ENCODE results near the gene DGKZ.
"Not testable (repeated sequence)": the region's sequence is repeated elsewhere in the genome, so short reads cannot be mapped to it uniquely, and the experiment has no call there.

DGKZ gene, protein sequence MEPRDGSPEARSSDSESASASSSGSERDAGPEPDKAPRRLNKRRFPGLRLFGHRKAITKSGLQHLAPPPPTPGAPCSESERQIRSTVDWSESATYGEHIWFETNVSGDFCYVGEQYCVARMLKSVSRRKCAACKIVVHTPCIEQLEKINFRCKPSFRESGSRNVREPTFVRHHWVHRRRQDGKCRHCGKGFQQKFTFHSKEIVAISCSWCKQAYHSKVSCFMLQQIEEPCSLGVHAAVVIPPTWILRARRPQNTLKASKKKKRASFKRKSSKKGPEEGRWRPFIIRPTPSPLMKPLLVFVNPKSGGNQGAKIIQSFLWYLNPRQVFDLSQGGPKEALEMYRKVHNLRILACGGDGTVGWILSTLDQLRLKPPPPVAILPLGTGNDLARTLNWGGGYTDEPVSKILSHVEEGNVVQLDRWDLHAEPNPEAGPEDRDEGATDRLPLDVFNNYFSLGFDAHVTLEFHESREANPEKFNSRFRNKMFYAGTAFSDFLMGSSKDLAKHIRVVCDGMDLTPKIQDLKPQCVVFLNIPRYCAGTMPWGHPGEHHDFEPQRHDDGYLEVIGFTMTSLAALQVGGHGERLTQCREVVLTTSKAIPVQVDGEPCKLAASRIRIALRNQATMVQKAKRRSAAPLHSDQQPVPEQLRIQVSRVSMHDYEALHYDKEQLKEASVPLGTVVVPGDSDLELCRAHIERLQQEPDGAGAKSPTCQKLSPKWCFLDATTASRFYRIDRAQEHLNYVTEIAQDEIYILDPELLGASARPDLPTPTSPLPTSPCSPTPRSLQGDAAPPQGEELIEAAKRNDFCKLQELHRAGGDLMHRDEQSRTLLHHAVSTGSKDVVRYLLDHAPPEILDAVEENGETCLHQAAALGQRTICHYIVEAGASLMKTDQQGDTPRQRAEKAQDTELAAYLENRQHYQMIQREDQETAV

DNA sequence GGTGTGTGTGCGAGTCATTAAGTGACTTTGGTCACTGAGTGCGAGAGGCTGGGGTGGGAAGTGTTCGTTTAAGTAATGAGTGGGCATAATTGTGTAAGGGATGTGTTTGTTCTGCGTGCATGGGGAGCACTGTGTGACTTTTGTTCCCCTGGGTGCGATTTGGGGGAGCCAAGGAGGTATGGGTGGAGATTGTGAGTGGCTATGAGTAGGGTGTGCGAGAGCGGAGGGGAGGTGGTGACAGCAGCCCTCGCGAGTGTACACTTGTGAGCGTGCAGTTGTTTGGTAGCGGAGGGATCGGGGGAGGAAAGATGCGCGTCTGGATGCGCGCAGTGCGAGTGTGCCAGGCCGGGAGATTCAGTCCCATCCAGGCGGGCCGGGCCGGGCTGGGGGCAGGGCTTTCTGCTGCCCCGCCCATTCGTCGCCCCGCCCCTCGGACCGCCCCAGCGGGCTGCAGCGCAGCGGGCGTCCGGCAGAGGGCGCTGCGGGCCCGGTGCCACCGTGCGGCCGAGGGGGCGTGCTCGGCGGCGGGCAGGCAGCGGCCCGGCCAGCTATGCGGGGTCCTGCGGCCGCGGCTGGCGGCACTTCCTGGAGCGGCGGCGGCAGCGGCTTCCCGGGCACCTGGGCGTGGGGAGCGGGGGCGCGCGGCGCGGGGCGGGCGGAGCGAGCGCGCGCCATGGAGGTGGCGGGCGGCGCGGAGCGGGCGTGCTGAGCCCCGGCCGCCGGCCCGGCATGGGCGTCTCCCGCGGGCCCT, at the start of gene DGKZ:
Gene DGKZ (plus strand): TSS at position 578 of the 751 bp plus-strand sequence. CDS start 197 bp downstream, outside the sequence.
- DNase-seq (ENCODE audit: low read depth) = peak; percentile 79

DNA sequence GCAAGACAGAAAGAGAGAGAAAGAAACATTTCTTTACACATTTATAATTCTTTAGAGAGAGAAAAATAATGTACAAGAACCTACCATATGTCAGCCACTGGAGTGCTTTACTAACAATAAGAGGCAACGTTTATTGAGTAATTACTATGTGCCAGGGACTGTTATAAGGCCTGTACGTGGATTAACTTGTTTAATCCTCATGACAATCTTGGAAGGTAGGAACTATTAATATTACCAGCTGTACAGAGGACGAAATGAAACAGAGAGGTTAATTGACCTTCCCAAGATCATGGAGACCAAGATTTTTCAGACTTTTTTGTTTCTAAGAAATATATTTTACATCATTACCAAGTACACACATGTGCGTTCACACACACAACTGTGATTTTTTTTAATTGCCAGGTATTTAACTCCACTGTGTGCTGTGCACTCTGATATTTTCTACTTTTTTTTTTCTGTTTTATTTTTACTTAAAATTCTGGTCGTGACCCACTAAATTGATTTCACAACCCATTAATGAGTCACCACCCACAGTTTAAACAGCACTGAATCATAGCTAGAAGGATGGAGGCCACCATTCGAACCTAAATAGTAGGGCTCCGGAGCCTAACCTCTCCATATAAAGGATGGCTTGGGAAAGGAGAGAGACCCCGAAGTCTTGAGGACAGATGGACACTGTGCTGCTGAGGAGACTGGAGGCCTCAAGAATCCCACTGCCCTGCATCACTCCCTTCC, 48.4 kb upstream of the DGKZ start:
- DNase-seq (ENCODE audit: low read depth) = no peak

DNA sequence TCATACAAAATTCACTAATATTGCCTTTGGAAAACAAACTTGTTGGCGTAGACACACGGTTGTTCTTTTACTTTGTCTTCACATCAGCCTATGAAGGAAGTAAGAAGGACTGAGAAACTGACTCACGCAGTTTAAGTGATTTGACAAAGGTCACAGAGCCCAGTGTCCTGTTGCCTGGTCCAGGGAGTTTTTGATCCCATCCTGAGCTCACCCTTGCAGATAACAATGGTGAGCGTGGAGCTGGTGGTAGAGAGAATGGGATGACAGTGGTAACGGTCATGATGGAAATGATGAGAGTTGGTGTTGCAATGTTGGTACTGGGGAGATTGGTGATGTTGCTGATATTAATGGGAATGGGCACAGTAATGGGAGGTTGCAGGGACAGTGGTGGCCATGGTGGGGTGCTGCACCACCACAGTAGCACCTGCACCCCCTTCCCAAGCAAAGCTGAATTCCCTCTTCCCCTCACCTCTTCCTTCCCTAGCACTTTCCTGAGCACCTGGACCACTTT, 47.8 kb upstream of the DGKZ start:
- no peak for DNase-seq (ENCODE audit: low read depth)

DNA sequence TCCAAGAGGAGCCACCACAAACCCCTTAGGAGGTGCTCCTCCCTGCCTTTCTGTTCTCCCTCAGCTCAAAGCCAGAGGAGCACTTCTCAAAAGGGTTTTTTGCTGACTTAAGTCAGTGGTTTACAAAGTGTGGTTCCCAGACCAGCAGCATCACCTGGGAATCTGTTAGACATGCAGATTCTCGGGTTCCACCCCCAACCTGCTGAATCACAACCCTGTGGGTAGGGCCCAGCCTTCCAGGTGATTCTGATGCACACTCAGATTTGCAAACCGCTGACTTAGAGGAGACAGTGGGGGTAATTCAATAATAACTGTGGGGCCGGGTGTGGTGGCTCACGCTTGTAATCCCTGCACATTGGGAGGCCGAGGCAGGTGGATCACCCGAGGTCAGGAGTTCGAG, 47.0 kb upstream of the DGKZ start:
- no peak for DNase-seq (ENCODE audit: low read depth)

DNA sequence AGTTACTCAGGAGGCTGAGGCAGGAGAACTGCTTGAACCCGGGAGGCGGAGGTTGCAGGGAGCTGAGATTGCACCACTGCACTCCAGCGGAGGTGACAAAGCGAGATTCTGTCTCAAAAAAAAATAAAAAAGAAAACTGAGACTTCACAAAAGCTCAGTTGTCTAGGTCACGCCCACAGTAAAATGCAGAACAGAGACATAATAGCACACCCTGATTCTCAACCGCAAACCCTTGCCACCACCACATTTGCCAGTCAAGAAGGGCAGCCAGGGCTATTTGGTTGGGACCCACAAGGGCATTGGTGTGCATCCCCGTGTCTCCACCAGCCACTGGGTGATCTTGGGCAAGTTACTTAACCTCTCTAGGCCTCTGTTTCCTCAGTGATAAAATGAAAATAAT, 44.4 kb upstream of the DGKZ start:
- DNase-seq (ENCODE audit: low read depth) = no peak

DNA sequence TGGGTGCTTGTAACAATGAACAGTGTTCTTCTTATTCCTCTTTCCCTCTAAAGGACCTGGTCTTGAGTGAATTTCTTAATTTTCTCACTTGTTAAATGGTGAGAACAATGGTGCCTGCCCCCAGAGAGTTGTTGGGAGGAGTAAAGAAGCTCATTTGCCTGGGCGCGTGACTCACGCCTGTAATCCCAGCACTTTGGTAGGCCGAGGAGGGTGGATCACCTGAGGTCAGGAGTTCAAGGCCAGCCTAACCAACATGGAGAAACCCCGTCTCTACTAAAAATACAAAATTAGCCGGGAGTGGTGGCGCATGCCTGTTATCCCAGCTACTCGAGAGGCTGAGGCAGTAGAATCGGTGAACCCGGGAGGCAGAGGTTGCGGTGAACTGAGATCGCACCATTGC, 43.2 kb upstream of the DGKZ start:
- not testable (repeated sequence) for DNase-seq (ENCODE audit: low read depth)

DNA sequence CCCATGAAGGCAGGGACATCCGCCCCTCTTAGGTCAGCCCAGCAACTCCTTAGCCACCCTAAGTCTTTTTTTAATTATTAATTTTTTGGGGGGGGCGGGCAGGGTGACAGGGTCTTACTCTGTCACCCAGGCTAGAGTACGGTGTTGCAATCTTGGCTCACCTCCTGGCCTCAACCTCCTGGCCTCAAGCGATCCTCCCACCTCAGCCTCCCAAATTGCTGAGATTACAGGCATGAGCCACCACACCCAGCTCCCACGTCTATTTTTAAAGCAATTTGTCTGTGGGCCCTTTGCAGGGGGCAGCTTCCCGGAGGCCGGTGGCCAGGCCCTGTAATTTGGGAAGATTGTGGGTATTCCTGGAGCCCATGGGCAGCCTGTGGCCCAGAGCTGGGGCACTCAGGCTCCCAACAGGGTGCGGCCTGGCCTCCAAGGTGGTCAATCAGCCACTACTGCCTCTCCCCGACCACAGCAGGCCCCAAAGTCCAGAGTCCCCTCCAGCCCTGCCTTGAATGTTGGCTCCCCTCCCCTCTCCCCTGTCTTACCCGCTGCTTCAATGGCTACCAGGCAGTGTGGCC, 42.6 kb upstream of the DGKZ start:
- no peak for DNase-seq (ENCODE audit: low read depth)

DNA sequence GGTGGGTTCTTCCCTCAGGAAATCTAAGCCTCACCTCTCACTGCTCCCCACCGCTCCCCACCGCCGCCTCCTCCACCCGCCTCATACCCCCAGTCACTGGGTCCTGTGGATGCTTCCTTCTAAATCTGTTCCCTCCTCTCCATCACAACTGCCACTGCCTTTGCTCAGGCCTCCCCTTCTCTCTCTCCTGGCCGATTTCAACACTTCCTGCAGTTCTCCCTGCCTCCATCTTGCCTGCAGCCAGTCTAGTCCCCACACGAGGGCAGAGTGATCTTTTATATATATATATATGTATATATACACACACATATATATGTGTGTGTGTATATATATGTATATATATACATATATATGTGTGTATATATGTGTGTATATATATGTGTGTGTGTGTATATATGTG, 42.0 kb upstream of the DGKZ start:
- DNase-seq (ENCODE audit: low read depth) = no peak

DNA sequence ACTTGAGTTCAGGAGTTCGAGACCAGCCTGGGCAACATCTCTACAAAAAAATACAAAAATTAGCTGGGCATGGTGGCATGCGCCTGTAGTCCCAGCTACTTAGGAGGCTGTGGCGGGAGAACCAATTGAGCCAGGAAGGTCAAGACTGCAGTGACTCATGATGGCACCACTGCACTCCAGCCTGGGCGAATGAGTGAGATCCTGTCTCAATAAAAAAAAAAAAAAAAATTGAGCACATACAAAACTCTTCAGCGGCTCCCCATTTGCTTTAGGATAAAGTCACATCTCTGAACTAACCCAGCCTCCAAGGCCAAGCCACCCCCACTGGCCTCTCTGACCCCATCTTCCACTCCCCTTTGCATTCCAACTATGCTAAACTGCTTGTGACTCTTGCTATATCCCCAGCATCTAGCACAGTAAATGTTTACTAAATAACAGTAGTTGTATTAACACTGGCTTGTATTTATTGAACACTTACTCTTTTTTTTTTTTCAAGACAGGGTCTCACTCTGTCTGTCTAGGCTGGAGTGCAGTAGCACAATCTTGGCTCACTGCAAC, 40.9 kb upstream of the DGKZ start:
- no peak for DNase-seq (ENCODE audit: low read depth)

DNA sequence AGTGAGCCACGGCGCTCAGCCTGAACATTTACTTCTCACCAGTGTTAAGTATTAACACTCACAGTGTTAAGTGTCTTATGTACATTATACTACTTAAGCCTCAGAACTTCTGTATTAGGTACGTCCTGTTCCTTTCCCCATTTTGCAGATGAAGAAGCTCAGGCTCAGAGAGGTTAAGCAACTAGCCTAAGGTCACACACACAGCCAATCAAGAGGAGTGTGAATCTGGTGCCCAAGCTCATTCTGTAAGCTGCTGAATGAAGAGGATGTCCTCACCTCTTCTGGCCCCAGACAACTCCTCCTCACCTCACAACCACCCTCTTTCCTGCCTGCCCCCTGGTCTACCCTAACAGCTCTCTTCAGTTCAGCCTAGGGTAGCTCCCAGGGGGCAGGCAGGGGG, 39.9 kb upstream of the DGKZ start:
- DNase-seq (ENCODE audit: low read depth) = no peak

DNA sequence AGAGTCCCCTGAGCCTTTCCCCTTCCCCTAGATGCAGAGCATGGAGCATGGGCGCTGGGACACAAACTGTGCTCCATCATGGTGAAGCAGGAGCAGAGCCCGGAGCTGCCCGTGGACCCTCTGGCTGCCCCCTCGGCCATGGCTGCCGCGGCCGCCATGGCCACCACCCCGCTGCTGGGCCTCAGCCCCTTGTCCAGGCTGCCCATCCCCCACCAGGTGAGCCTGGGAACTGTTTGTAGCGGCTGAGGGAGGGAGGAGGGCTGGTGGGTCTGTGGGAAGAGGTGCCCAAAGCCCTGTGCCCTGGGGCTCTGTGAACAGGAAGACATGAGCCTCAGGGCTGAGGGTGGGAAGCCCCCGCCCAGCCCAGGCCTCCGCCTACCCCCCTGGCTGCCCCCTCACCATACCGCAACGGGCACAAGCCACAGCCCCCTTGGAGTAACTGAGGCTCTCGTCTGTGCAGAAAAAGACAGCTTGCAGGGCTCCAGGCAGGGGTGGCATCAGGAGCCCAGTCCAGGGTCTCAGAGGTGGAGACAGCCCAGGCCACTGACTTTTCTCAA, 39.4 kb upstream of the DGKZ start:
- no peak for DNase-seq (ENCODE audit: low read depth)

DNA sequence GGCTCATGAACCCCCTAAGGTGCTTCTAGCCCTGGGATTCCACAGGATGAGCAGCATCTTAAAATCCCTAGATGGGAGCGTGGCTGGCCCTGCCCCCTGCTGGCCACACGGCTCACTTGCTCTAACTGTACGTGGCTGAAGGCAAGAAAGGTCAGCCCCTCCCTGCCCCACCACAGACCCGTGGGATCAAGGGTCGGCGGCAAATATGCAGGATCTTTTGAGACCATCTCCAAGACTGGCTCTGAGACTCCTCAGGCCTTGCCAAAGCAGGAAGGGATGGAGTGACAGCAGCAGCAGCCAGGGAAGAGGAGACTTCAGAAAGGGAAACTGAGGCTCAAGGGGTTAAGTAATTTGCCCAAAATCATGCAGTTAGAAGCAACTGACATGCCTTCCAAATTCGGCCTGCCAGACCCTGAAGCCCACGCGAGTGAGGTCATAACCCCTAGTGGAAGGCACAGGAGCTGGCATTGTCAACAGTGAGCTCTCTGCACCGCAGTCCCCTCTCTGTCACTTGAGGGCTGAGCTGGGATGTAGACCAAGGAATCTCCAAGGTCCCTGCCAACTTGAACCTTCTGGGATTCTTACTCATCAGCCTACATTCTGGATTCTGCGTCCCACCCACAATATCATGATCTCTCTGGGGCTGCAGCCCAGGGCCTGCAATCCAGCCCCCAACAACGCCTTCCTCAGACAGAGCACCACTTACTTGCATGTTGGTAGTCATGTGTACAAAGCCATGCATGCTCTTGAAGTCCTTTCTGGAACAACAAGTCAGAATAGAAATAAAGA, 38.4 kb upstream of the DGKZ start:
- peak; percentile 45 for DNase-seq (ENCODE audit: low read depth)

DNA sequence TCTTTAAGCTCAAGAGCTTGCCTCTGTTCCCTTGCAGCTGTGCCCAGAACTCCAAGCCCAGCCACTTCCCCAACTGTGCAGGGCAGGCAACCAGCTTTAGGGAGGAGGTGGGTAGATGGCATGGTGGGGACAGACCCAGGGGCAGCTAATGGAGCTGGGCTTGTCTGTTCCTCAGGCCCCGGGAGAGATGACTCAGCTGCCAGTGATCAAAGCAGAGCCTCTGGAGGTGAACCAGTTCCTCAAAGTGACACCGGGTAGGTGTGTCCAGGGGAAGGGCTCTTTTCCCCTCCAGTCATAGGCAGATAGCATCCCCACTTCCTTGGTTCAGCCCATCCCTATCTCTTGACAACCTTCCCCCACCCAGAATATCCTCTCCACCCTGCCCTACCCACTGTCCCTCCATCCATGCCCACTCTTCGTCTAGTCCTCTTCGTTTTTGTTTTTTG, 37.4 kb upstream of the DGKZ start:
- DNase-seq (ENCODE audit: low read depth) = no peak

DNA sequence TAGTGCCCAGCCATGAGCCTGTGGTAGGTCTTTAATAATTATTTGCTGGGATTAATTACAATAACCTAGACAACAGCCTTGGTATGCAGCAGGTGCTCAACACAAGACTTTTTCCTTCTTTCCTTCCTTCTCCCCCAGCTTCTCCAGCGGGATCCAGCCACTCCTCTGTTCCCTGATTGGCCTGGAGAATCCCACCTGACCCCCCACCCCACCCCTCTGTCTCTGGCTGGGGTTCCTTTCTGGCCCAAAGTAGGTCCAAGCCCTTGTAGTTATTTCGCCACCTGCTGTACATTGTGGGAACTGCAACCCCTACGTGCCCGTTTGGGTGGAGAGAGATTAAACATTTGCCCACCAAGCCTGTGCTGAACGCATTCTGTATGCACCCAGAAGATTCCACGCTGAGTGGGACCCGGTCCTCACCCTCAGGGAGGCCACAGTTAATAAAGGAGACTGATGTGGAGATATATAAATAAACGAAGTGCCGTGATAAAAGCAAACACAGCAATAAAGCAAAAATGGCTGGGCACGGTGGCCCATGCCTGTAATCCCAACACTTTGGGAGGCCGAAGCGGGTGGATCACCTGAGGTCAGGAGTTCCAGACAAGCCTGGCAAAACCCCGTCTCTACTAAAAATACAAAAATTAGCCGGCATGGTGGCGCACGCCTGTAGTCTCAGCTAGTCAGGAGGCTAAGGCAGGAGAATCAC, 32.1 kb upstream of the DGKZ start:
- peak; percentile 64 for DNase-seq (ENCODE audit: low read depth)

DNA sequence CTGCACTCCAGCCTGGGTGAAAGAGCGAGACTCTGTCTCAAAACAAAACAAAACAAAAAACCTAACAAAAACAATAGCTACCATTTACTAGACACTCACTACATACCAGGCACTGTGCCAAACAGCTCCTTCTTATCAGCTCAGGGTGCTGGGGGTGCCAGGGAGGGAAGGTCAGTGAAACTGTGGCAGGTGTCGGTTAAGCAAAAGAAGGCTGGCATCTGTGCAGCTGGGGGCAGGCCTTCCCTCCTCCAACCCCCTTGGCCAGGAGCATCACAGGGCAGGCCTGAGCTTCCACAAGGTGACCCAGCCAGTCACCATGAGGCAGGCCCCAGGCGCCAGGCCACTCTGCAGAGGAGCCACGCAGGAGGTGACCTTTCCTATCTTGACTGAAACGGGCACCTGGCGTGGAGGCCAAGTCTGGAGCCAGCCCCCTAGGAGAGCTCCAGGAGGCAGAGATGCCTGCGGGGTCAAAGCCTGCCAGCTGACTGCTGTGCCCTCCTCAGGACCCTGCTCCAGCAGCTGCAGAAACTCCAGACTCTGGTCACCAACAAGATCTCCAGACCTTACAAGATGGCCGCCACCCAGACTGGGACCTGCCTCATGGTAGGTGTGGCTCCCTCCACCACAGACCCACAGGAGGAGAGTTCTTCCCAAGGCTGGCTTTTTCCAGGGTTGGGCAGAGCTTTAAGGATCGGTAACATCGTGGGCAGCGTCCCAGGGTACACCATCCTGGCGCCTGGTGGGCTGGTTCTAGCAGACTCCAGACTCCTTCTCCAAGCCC, 31.3 kb upstream of the DGKZ start:
- no peak for DNase-seq (ENCODE audit: low read depth)

DNA sequence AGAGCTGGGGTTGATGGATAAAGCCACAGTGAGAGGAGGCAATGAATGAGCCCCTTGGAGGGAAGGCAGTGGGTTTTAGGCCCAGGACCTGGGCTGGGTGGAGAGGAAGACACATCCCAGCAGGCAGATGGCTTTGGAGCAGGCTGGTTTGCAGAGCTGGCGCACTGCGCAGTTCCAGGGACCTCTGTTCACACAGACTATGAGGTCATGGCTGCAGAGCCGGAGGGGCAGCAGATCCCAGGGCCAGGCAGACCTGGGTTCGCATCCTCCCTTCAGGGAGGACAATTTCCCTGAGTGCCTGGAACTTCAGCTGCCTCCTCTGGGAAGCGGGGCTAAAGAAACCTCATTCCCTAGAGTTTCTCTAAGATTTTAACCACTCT, 28.2 kb upstream of the DGKZ start:
- no peak for DNase-seq (ENCODE audit: low read depth)

DNA sequence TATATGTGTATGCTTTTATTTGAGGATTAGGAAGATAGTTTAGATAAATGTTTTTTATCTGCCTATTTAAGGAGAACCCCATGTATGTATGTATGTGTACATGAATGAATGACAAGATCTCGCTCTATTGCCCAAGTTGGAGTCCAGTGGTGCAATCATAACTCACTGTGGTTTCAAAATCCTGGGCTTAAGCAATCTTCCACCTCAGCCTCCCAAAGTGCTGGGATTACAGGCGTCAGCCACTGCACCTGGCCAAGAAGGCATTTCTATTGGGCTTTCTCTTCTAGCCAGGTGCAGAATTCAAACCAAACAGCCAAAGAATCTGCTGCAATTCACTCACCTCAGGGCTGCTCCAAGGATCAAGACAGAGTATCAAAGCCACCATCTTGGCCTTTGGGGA, 25.5 kb upstream of the DGKZ start:
- DNase-seq (ENCODE audit: low read depth) = no peak

DNA sequence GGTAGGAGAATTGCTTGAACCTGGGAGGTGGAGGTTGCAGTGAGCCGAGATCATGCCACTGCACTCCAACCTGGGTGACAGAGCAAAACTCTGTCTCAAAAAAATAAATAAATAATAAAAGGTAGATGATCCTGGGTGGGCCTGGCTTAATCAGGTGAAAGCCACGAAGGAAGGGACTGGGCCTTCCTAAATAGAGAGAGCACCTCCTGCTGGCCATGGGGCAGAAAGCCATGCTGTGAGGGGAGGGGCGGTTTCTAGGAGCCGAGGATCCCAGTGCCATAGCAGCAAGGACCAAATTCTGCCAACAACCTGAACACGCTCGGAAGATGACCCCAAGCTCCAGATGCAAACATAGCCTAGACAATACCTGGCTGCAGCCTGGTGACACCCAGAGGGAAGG, 24.5 kb upstream of the DGKZ start:
- no peak for DNase-seq (ENCODE audit: low read depth)
